NCI-H345 (cell line): ENCODE data around the gene PAM.
"Not testable (repeated sequence)": the region's sequence is repeated elsewhere in the genome, so short reads cannot be mapped to it uniquely, and the experiment has no call there.

Source experiments
- DNase-seq: peaks from one replicate; lab custom pipeline; 2025; lab: John Stamatoyannopoulos, UW

Gene PAM

GRCh38 chr5:102902647-102903046, 147.5 kb downstream of the PAM start:
- DNase-seq: no peak

GRCh38 chr5:102903074-102903871, 148.2 kb downstream of the PAM start:
- no peak for DNase-seq

- DNase-seq: no peak
Observed at GRCh38 chr5:102905056-102905455, 150.0 kb downstream of the PAM start.

GRCh38 chr5:102907099-102907498, 152.0 kb downstream of the PAM start:
- DNase-seq: not testable (repeated sequence)

- DNase-seq: no peak
Observed at GRCh38 chr5:102910240-102911226, 155.4 kb downstream of the PAM start.

GRCh38 chr5:102911973-102912372, 156.9 kb downstream of the PAM start:
- DNase-seq: no peak

GRCh38 chr5:102916109-102916508, 161.0 kb downstream of the PAM start:
- no peak for DNase-seq

- DNase-seq: no peak
Observed at GRCh38 chr5:102918986-102919610, 164.0 kb downstream of the PAM start.

- no peak for DNase-seq
Observed at GRCh38 chr5:102920762-102921161, 165.7 kb downstream of the PAM start.

- DNase-seq: no peak
Observed at GRCh38 chr5:102921341-102922044, 166.4 kb downstream of the PAM start.

GRCh38 chr5:102922111-102922720, 167.1 kb downstream of the PAM start:
- no peak for DNase-seq

- no peak for DNase-seq
Observed at GRCh38 chr5:102922799-102923477, 167.8 kb downstream of the PAM start.

- no peak for DNase-seq
Observed at GRCh38 chr5:102924963-102925362, 169.9 kb downstream of the PAM start.

GRCh38 chr5:102927007-102927406, 171.9 kb downstream of the PAM start:
- no peak for DNase-seq

GRCh38 chr5:102930244-102930643, 175.1 kb downstream of the PAM start:
- DNase-seq: no peak

GRCh38 chr5:102931085-102931725, 176.1 kb downstream of the PAM start:
- DNase-seq: no peak

GRCh38 chr5:102932781-102933180, 177.7 kb downstream of the PAM start:
- peak; percentile 13 for DNase-seq

GRCh38 chr5:102933316-102933715, 178.2 kb downstream of the PAM start:
- no peak for DNase-seq

- DNase-seq: no peak
Observed at GRCh38 chr5:102933721-102934459, 178.8 kb downstream of the PAM start.

- no peak for DNase-seq
Observed at GRCh38 chr5:102937894-102938293, 182.8 kb downstream of the PAM start.
